ENCODE data around the gene CALHM6. TPM values are rescaled to one million over a fixed set of nuclear protein-coding genes. Genes with fewer than 3 reads are reported as not detected.

Gene CALHM6
- total and polyA plus RNA-seq, 10 of the 15 experiments (the other 5 are each of a cell fraction or from before 2014, with no cell fraction given), result 0.15 to 3.4 (median 1.3) TPM

- SMC1A ChIA-PET (ENCODE audit: uncharacterized antibody, unreplicated experiment), result interaction anchor here (0.7 to 2.4 kb wide), 14 partner anchors 11 to 177 kb away, joined by 3 to 15 read pairs (median 4); no protein-coding TSS in a partner anchor
- CTCF ChIA-PET, result interaction anchor here (0.6 to 2.8 kb wide), 26 partner anchors 10 to 550 kb away, joined by 3 to 9 read pairs (median 3); no protein-coding TSS in a partner anchor
- in situ Hi-C loops (cut with MboI), result no loop called here
These were observed 16.6 kb upstream of the CALHM6 start for GRCh38 chr6:116444575-116444974.

GRCh38 chr6:116445102-116445501 lies 16.1 kb upstream of the CALHM6 start:
- Histone ChIP-seq H3K79me2 (ENCODE audit: control insufficient read depth, insufficient read depth, low read length) (no peaks in the 10 kb centered on the region), H2AFZ (ENCODE audit: control insufficient read depth, low read depth, low read length) (no peak overlapping the region), H3K9me3 (replicated peaks; ENCODE audit: control insufficient read depth, insufficient read depth, low read length) (no peaks in the 10 kb centered on the region), H3K4me1 (ENCODE audit: control insufficient read depth, insufficient read depth, low read length) (no peaks in the 10 kb centered on the region), H3K27me3 (replicated peaks in 1 of 2; ENCODE audit: control insufficient read depth in 2 of 2, insufficient read depth in 2 of 2, low read length in 1 of 2) (no peaks in the 10 kb centered on the region), H3K4me3 (no peak overlapping the region), H3K9ac (ENCODE audit: control insufficient read depth, insufficient read depth, low read length) (no peak overlapping the region), H4K20me1 (ENCODE audit: control insufficient read depth, insufficient read depth) (no peaks in the 10 kb centered on the region), H3K4me2 (ENCODE audit: control insufficient read depth, insufficient read depth) (no peak overlapping the region), H3K36me3 (ENCODE audit: control insufficient read depth in 2 of 2, insufficient read depth in 2 of 2, low read length in 1 of 2) (no peaks in the 10 kb centered on the region), H3K27ac (ENCODE audit: control insufficient read depth, insufficient read depth) (no peak overlapping the region)
- intact Hi-C loops (cut with micrococcal nuclease; ENCODE audit: unreplicated experiment), result loop anchor here (2.0 kb wide), 2 partner anchors 88 to 158 kb away; no protein-coding TSS in a partner anchor
- FAIRE-seq, result no peak
- no peak; the same call in 2 of the 3 replicates for ATAC-seq
- CTCF ChIA-PET, result interaction anchor here (0.6 to 2.8 kb wide), 23 partner anchors 9 to 549 kb away, joined by 3 to 9 read pairs (median 4); no protein-coding TSS in a partner anchor
- DNase-seq (ENCODE audit: low read depth, low spot score), result no peak
- SMC1A ChIA-PET (ENCODE audit: uncharacterized antibody, unreplicated experiment), result interaction anchor here (0.7 to 2.4 kb wide), 12 partner anchors 11 to 178 kb away, joined by 3 to 15 read pairs (median 6); no protein-coding TSS in a partner anchor
- in situ Hi-C loops (cut with MboI), result no loop called here
- BruUV-seq (replicated peaks), result no TSS peak
- POLR2A ChIA-PET, result interaction anchor here (1.0 kb wide), 1 partner anchor 37 kb away, joined by 3 read pairs; no protein-coding TSS in a partner anchor
- 66% methylated on average over 5 of the region's 5 CpGs for WGBS (ENCODE audit: insufficient coverage, insufficient replicate concordance, low lambda C conversion rate, missing lambda C conversion rate)
- RAD21 ChIA-PET (ENCODE audit: unreplicated experiment), result interaction anchor here (0.6 to 7.3 kb wide), 11 partner anchors 24 to 177 kb away, joined by 3 to 54 read pairs (median 3); no protein-coding TSS in a partner anchor
- no peak for TF ChIP-seq MEF2B (IDR thresholded peaks at IDR 0.05; ENCODE audit: partially characterized antibody, poor library complexity, severe bottlenecking)
- no peak for TF ChIP-seq IRF3 (IDR thresholded peaks at IDR 0.05)
- TF ChIP-seq, protein P1, sequence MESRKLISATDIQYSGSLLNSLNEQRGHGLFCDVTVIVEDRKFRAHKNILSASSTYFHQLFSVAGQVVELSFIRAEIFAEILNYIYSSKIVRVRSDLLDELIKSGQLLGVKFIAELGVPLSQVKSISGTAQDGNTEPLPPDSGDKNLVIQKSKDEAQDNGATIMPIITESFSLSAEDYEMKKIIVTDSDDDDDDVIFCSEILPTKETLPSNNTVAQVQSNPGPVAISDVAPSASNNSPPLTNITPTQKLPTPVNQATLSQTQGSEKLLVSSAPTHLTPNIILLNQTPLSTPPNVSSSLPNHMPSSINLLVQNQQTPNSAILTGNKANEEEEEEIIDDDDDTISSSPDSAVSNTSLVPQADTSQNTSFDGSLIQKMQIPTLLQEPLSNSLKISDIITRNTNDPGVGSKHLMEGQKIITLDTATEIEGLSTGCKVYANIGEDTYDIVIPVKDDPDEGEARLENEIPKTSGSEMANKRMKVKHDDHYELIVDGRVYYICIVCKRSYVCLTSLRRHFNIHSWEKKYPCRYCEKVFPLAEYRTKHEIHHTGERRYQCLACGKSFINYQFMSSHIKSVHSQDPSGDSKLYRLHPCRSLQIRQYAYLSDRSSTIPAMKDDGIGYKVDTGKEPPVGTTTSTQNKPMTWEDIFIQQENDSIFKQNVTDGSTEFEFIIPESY (IDR thresholded peaks at IDR 0.05), result no peak
- TF ChIP-seq SMAD5 (IDR thresholded peaks at IDR 0.05; ENCODE audit: low read depth), result no peak
- no peak for TF ChIP-seq SMC3 (IDR thresholded peaks at IDR 0.05; ENCODE audit: borderline replicate concordance, low read length)
- TF ChIP-seq, protein P2, sequence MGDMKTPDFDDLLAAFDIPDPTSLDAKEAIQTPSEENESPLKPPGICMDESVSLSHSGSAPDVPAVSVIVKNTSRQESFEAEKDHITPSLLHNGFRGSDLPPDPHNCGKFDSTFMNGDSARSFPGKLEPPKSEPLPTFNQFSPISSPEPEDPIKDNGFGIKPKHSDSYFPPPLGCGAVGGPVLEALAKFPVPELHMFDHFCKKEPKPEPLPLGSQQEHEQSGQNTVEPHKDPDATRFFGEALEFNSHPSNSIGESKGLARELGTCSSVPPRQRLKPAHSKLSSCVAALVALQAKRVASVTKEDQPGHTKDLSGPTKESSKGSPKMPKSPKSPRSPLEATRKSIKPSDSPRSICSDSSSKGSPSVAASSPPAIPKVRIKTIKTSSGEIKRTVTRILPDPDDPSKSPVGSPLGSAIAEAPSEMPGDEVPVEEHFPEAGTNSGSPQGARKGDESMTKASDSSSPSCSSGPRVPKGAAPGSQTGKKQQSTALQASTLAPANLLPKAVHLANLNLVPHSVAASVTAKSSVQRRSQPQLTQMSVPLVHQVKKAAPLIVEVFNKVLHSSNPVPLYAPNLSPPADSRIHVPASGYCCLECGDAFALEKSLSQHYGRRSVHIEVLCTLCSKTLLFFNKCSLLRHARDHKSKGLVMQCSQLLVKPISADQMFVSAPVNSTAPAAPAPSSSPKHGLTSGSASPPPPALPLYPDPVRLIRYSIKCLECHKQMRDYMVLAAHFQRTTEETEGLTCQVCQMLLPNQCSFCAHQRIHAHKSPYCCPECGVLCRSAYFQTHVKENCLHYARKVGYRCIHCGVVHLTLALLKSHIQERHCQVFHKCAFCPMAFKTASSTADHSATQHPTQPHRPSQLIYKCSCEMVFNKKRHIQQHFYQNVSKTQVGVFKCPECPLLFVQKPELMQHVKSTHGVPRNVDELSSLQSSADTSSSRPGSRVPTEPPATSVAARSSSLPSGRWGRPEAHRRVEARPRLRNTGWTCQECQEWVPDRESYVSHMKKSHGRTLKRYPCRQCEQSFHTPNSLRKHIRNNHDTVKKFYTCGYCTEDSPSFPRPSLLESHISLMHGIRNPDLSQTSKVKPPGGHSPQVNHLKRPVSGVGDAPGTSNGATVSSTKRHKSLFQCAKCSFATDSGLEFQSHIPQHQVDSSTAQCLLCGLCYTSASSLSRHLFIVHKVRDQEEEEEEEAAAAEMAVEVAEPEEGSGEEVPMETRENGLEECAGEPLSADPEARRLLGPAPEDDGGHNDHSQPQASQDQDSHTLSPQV (IDR thresholded peaks at IDR 0.05), result no peak
- no peak for TF ChIP-seq NFYB (IDR thresholded peaks at IDR 0.05; ENCODE audit: insufficient read depth, low read depth, low read length)

More at GRCh38 chr6:116444575-116444974, 16.6 kb upstream of the CALHM6 start:
- no peak for DNase-seq (ENCODE audit: low read depth, low spot score)
- H3K4me2 ChIP-seq (ENCODE audit: control insufficient read depth, insufficient read depth), result no peak overlapping the region
- RAD21 ChIA-PET (ENCODE audit: unreplicated experiment), result interaction anchor here (0.6 to 7.3 kb wide), 11 partner anchors 23 to 176 kb away, joined by 3 to 54 read pairs (median 3); no protein-coding TSS in a partner anchor
- no peaks in the 10 kb centered on the region for H3K9me3 ChIP-seq (replicated peaks; ENCODE audit: control insufficient read depth, insufficient read depth, low read length)
- FAIRE-seq, result no peak
- no peak overlapping the region for H3K27ac ChIP-seq (ENCODE audit: control insufficient read depth, insufficient read depth)
- no peaks in the 10 kb centered on the region for H3K27me3 ChIP-seq (replicated peaks in 1 of 2; ENCODE audit: control insufficient read depth in 2 of 2, insufficient read depth in 2 of 2, low read length in 1 of 2)
- H3K4me3 ChIP-seq, result no peak overlapping the region
- no peak for TF ChIP-seq MTA2 (IDR thresholded peaks at IDR 0.05; ENCODE audit: low read depth)
- BruUV-seq (replicated peaks), result no TSS peak
- intact Hi-C loops (cut with micrococcal nuclease; ENCODE audit: unreplicated experiment), result loop anchor here (2.0 kb wide), 2 partner anchors 88 to 158 kb away; no protein-coding TSS in a partner anchor
- ATAC-seq, result peak; percentile 19; the same call in 2 of the 3 replicates
- POLR2A ChIA-PET, result interaction anchor here (1.0 kb wide), 1 partner anchor 36 kb away, joined by 3 read pairs; no protein-coding TSS in a partner anchor
- H3K4me1 ChIP-seq (ENCODE audit: control insufficient read depth, insufficient read depth, low read length), result no peaks in the 10 kb centered on the region
- no peaks in the 10 kb centered on the region for H3K79me2 ChIP-seq (ENCODE audit: control insufficient read depth, insufficient read depth, low read length)
- no peaks in the 10 kb centered on the region for H4K20me1 ChIP-seq (ENCODE audit: control insufficient read depth, insufficient read depth)
- no peak overlapping the region for H2AFZ ChIP-seq (ENCODE audit: control insufficient read depth, low read depth, low read length)
- 100% methylated on average over 1 of the region's 1 CpG for WGBS (ENCODE audit: insufficient coverage, insufficient replicate concordance, low lambda C conversion rate, missing lambda C conversion rate)
- H3K36me3 ChIP-seq (ENCODE audit: control insufficient read depth in 2 of 2, insufficient read depth in 2 of 2, low read length in 1 of 2), result no peaks in the 10 kb centered on the region
- H3K9ac ChIP-seq (ENCODE audit: control insufficient read depth, insufficient read depth, low read length), result no peak overlapping the region

Data from GM12878 (cell line).